ENCODE results near the gene DNASE2.

- no peak for TF ChIP-seq POLR2A (IDR thresholded peaks at IDR 0.05; ENCODE audit: low read depth)
- TF ChIP-seq CTCF (IDR thresholded peaks at IDR 0.05): no peak
- TF ChIP-seq EP300 (IDR thresholded peaks at IDR 0.05): no peak
- TF ChIP-seq POLR2AphosphoS5 (IDR thresholded peaks at IDR 0.05): no peak
Observed at GRCh38 chr19:12899891-12900518, 18.8 kb upstream of the DNASE2 start.

Measured in esophagus muscularis mucosa (tissue), 4 donors.